ENCODE measurements around the gene CD200.

DNA sequence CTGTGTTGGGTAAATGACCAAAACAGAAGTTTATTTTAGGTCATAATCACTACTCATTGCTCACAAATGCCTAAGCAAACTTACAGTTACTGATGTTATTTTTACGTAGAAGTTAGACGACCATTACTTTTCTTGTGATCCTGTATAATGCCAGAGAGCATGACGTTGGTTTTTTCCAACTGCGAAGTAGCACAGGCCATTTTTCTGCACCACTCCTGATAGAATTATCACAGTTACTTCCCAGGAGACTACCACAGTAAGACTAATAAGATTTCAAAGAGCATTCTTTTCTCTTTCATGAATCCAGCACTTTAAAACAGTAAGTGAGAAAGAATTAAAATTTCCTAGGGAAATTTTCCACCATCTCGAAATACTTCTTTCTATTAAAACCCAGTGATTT, 19.8 kb downstream of the CD200 start:
- TF ChIP-seq ZNF41 (CRISPR knock-in tag; conservative IDR thresholded peaks at IDR 0.05) (no peak), ZNF324 (CRISPR knock-in tag; IDR thresholded peaks at IDR 0.05) (no peak), NONO (IDR thresholded peaks at IDR 0.05; ENCODE audit: low read depth in 2 of 2, low read length in 1 of 2) (no peak), EZH2 (IDR thresholded peaks at IDR 0.05; ENCODE audit: borderline replicate concordance, low read depth, low read length) (no peak), HDAC2 (IDR thresholded peaks at IDR 0.05) (no peak)
- TF ChIP-seq, protein P1, sequence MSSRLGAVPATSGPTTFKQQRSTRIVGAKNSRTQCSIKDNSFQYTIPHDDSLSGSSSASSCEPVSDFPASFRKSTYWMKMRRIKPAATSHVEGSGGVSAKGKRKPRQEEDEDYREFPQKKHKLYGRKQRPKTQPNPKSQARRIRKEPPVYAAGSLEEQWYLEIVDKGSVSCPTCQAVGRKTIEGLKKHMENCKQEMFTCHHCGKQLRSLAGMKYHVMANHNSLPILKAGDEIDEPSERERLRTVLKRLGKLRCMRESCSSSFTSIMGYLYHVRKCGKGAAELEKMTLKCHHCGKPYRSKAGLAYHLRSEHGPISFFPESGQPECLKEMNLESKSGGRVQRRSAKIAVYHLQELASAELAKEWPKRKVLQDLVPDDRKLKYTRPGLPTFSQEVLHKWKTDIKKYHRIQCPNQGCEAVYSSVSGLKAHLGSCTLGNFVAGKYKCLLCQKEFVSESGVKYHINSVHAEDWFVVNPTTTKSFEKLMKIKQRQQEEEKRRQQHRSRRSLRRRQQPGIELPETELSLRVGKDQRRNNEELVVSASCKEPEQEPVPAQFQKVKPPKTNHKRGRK (tag; IDR thresholded peaks at IDR 0.05), result no peak
- TF ChIP-seq, protein P2, sequence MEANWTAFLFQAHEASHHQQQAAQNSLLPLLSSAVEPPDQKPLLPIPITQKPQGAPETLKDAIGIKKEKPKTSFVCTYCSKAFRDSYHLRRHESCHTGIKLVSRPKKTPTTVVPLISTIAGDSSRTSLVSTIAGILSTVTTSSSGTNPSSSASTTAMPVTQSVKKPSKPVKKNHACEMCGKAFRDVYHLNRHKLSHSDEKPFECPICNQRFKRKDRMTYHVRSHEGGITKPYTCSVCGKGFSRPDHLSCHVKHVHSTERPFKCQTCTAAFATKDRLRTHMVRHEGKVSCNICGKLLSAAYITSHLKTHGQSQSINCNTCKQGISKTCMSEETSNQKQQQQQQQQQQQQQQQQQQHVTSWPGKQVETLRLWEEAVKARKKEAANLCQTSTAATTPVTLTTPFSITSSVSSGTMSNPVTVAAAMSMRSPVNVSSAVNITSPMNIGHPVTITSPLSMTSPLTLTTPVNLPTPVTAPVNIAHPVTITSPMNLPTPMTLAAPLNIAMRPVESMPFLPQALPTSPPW (CRISPR knock-in tag; IDR thresholded peaks at IDR 0.05), result no peak
- TF ChIP-seq, protein P3, sequence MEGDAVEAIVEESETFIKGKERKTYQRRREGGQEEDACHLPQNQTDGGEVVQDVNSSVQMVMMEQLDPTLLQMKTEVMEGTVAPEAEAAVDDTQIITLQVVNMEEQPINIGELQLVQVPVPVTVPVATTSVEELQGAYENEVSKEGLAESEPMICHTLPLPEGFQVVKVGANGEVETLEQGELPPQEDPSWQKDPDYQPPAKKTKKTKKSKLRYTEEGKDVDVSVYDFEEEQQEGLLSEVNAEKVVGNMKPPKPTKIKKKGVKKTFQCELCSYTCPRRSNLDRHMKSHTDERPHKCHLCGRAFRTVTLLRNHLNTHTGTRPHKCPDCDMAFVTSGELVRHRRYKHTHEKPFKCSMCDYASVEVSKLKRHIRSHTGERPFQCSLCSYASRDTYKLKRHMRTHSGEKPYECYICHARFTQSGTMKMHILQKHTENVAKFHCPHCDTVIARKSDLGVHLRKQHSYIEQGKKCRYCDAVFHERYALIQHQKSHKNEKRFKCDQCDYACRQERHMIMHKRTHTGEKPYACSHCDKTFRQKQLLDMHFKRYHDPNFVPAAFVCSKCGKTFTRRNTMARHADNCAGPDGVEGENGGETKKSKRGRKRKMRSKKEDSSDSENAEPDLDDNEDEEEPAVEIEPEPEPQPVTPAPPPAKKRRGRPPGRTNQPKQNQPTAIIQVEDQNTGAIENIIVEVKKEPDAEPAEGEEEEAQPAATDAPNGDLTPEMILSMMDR (IDR thresholded peaks at IDR 0.05 in 2 of 3, conservative IDR thresholded peaks at IDR 0.05 in 1 of 3; ENCODE audit: insufficient read depth in 2 of 3, low read depth in 1 of 3, low read length in 3 of 3), result no peak

All from K562 (cell line).